LoVo (cell line): ENCODE measurements around the gene ARL3.

Source experiments
- DNase-seq: peaks from one replicate; pipeline ENCODE4 v3.0.0-alpha.2; 2016; ENCODE audit warnings: low spot score

Gene ARL3

GRCh38 chr10:102639537-102639936, 74.7 kb downstream of the ARL3 start:
- no peak for DNase-seq

GRCh38 chr10:102635377-102635776, 78.8 kb downstream of the ARL3 start:
- DNase-seq: no peak

- no peak for DNase-seq
These were observed 79.5 kb downstream of the ARL3 start for GRCh38 chr10:102634686-102635085.

- no peak for DNase-seq
These were observed 80.3 kb downstream of the ARL3 start for GRCh38 chr10:102633848-102634247.

GRCh38 chr10:102633287-102633686, 80.9 kb downstream of the ARL3 start:
- no peak for DNase-seq

GRCh38 chr10:102632394-102633111, 81.6 kb downstream of the ARL3 start:
- DNase-seq: no peak

- no peak for DNase-seq
These were observed 82.4 kb downstream of the ARL3 start for GRCh38 chr10:102631525-102632393.

- no peak for DNase-seq
These were observed 83.5 kb downstream of the ARL3 start for GRCh38 chr10:102630663-102631062.

- peak; percentile 13 for DNase-seq
These were observed 84.3 kb downstream of the ARL3 start for GRCh38 chr10:102629661-102630614.

GRCh38 chr10:102628451-102628911, 85.7 kb downstream of the ARL3 start:
- DNase-seq: no peak

- no peak for DNase-seq
These were observed 86.4 kb downstream of the ARL3 start for GRCh38 chr10:102627736-102628293.

GRCh38 chr10:102627291-102627735, 86.9 kb downstream of the ARL3 start:
- DNase-seq: no peak

- DNase-seq: no peak
These were observed 88.0 kb downstream of the ARL3 start for GRCh38 chr10:102626026-102626685.

- no peak for DNase-seq
These were observed 89.2 kb downstream of the ARL3 start for GRCh38 chr10:102624751-102625645.

- DNase-seq: no peak
These were observed 90.1 kb downstream of the ARL3 start for GRCh38 chr10:102624094-102624493.
